ENCODE data around the gene PANX3. TPM values are rescaled to one million over a fixed set of nuclear protein-coding genes. Genes with fewer than 3 reads are reported as not detected.

PANX3 gene
- polyA plus RNA-seq, 1 experiment: not detected

DNA sequence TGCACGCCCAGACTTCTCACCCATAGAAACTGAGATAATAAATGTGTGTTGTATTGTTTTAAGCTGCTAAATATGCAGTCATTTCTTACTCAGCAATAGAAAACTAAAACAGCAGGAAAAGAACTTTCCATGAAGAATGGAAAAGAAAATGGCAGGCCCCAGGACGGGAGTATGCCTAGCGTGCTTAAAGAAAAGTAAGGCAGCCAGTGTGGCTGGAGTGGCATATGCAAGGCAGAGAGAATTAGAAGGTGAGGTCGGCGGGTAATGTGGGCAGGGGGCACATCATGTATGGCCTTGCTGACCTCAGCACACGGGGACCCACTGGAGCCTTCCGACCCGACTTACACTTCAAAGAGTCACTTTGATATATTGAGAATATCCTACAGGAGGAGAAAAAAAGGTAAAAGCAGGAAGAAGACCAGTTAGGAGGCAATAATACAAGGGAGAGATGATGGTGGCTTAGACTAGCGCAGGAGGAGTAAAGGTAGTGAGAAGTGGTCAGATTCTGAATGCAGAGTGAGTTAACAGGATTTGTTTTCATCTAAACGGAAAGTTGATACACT, 31.9 kb downstream of the PANX3 start:
- DNase-seq (ENCODE audit: low read depth): no peak
- POLR2A ChIA-PET: no interaction called here
- H3K4me3 ChIP-seq (ENCODE audit: low read depth, low read length): no peak overlapping the region
- CTCF ChIA-PET: interaction anchor here (0.5 to 3.8 kb wide), 18 partner anchors 8 to 1469 kb away, joined by 3 to 22 read pairs (median 3); no protein-coding TSS in a partner anchor
- no peaks in the 10 kb centered on the region for H3K27me3 ChIP-seq (ENCODE audit: control insufficient read depth, insufficient read depth, low read length)
- H3K36me3 ChIP-seq (ENCODE audit: control insufficient read depth, insufficient read depth, low read length): no peaks in the 10 kb centered on the region
- TF ChIP-seq, protein P1, sequence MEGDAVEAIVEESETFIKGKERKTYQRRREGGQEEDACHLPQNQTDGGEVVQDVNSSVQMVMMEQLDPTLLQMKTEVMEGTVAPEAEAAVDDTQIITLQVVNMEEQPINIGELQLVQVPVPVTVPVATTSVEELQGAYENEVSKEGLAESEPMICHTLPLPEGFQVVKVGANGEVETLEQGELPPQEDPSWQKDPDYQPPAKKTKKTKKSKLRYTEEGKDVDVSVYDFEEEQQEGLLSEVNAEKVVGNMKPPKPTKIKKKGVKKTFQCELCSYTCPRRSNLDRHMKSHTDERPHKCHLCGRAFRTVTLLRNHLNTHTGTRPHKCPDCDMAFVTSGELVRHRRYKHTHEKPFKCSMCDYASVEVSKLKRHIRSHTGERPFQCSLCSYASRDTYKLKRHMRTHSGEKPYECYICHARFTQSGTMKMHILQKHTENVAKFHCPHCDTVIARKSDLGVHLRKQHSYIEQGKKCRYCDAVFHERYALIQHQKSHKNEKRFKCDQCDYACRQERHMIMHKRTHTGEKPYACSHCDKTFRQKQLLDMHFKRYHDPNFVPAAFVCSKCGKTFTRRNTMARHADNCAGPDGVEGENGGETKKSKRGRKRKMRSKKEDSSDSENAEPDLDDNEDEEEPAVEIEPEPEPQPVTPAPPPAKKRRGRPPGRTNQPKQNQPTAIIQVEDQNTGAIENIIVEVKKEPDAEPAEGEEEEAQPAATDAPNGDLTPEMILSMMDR (IDR thresholded peaks at IDR 0.05; ENCODE audit: insufficient read depth, low read depth, low read length): no peak

DNA sequence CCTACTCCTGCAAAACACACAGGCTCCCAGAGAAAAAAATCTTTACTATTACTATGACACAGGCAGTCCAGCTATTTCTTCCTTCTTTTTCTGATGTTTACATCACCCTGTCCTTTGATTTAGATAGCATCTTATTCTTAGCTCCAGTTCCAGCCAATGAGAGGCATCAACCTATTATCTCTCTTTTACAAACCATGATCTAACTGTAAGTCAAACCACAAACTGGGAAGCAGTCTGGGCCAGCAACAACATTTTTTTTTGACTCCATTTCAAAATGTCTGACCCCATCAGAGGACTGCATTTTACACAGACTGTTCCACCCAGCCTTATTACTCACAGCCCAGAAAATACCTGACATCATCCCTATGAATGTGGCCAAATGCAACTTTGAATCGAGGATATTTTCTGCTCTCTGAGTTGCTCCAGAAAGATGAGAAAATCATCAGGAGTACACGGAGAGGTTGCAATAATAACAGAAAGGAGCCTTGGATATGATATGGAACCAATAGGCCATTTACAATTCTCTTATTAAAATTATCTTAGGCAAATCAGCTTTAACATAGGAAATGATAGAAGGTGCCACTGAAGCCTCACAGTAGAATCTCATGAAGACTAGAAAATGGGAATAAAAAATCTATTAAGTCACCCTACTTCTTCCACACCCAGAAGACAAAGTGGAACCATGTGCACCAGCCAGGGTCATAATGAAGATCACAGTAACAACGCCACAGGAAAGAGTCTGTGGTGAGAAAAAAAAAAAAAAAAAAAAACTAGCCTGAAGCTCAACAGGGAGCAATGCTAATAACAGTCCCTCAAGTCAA, 32.6 kb downstream of the PANX3 start:
- TF ChIP-seq, protein P1 (IDR thresholded peaks at IDR 0.05; ENCODE audit: insufficient read depth, low read depth, low read length): no peak
- ChIA-PET CTCF (interaction anchor here (0.5 to 3.8 kb wide), 24 partner anchors 8 to 1468 kb away, joined by 3 to 22 read pairs (median 3); no protein-coding TSS in a partner anchor), POLR2A (interaction anchor here (0.6 kb wide), 1 partner anchor 18 kb away, joined by 14 read pairs; no protein-coding TSS in a partner anchor)
- no peaks in the 10 kb centered on the region for H3K36me3 ChIP-seq (ENCODE audit: control insufficient read depth, insufficient read depth, low read length)
- DNase-seq (ENCODE audit: low read depth): peak; percentile 76
- no peak overlapping the region for H3K4me3 ChIP-seq (ENCODE audit: low read depth, low read length)
- H3K27me3 ChIP-seq (ENCODE audit: control insufficient read depth, insufficient read depth, low read length): no peaks in the 10 kb centered on the region

DNA sequence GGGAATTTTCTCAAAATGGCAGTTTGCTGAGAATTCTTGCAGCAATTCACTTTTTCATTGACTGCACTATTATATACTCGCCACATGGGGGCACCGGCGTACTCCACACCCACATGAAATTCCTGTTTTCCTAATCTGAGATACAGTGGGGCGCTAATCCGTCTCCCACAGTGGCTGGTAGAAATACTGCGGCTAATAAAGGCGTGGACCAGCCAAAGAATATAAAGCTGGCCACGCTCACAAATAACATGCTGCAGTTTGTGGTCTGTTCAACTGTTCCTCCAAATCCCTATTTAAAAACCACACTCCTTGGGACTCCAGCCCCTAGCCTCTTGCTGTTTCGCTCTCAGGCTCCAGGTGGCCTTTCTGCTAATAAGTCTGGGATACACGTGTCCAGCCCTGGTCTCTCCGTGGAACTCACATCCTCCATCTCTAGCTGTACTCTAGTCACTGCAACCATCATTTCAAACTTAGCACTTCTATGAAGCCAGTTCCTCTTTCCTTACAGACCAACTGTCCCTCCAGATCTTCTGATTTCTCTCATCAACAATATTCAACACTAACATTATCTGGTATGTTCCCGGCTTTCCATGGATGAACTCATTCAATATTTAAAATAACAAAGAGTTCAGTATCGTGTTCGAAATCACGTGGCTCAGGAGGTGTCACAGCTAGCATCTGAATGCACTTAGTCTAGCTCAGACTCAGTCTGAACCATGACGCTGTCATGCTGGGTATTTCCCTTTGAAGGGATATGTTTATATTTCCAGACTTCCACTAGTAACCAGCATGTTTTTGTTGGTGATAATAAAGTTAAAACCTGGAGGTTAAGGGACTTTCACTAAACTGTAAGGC, 33.4 kb downstream of the PANX3 start:
- TF ChIP-seq, protein P1 (IDR thresholded peaks at IDR 0.05; ENCODE audit: insufficient read depth, low read depth, low read length): peak; percentile 82
- ChIA-PET POLR2A (interaction anchor here (0.6 kb wide), 1 partner anchor 18 kb away, joined by 14 read pairs; no protein-coding TSS in a partner anchor), CTCF (interaction anchor here (0.6 to 3.8 kb wide), 25 partner anchors 11 to 253 kb away, joined by 3 to 22 read pairs (median 4); partner anchors contain the start of genes ROBO4, SIAE, SPA17 and TBRG1)
- H3K27me3 ChIP-seq (ENCODE audit: control insufficient read depth, insufficient read depth, low read length): no peaks in the 10 kb centered on the region
- no peaks in the 10 kb centered on the region for H3K36me3 ChIP-seq (ENCODE audit: control insufficient read depth, insufficient read depth, low read length)
- no peak overlapping the region for H3K4me3 ChIP-seq (ENCODE audit: low read depth, low read length)
- DNase-seq (ENCODE audit: low read depth): no peak

DNA sequence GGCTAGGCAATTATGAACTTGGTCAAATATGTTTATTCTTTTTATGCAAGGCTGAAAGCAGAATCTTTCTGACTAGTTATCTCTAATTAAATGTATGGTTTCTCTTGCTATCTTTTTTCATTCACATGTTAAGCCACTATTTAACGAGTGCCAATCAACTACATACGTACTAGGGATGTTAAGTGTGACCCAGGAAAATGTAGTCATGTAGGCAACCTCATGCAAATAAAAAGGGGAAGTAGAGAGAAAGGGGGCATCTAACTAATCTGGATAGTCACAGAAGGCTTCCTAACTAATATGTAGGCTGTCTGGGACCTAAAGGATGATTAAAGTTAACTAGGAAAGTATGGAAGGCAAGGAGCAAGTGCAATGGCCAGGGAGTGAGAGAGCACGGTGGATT, 34.9 kb downstream of the PANX3 start:
- no peaks in the 10 kb centered on the region for H3K36me3 ChIP-seq (ENCODE audit: control insufficient read depth, insufficient read depth, low read length)
- ChIA-PET POLR2A (no interaction called here), CTCF (interaction anchor here (0.9 to 1.8 kb wide), 2 partner anchors 23 kb away, joined by 3 to 6 read pairs; partner anchors contain the start of gene TBRG1)
- TF ChIP-seq, protein P1 (IDR thresholded peaks at IDR 0.05; ENCODE audit: insufficient read depth, low read depth, low read length): no peak
- no peak for DNase-seq (ENCODE audit: low read depth)
- H3K27me3 ChIP-seq (ENCODE audit: control insufficient read depth, insufficient read depth, low read length): no peaks in the 10 kb centered on the region
- H3K4me3 ChIP-seq (ENCODE audit: low read depth, low read length): no peak overlapping the region

Data from BJ (cell line).